Embryonic facial prominence (tissue), 1 donor: ENCODE measurements around the gene SEMA3D.

ENCODE experiments used
- DNase-seq: peaks from one replicate; pipeline ENCODE4 v3.0.0-alpha.2; 2016; ENCODE audit errors: extremely low spot score

The SEMA3D gene

GRCh38 chr7:85078181-85078580, 108.7 kb downstream of the SEMA3D start:
- DNase-seq: no peak

- no peak for DNase-seq
Observed at GRCh38 chr7:85075864-85076263, 111.0 kb downstream of the SEMA3D start.

GRCh38 chr7:85074992-85075391, 111.9 kb downstream of the SEMA3D start:
- no peak for DNase-seq

GRCh38 chr7:85074016-85074415, 112.8 kb downstream of the SEMA3D start:
- DNase-seq: no peak

- no peak for DNase-seq
Observed at GRCh38 chr7:85070967-85071628, 115.8 kb downstream of the SEMA3D start.

GRCh38 chr7:85068799-85069198, 118.1 kb downstream of the SEMA3D start:
- DNase-seq: no peak

GRCh38 chr7:85067371-85067770, 119.5 kb downstream of the SEMA3D start:
- no peak for DNase-seq

GRCh38 chr7:85065888-85066485, 120.9 kb downstream of the SEMA3D start:
- DNase-seq: no peak

GRCh38 chr7:85065306-85065705, 121.5 kb downstream of the SEMA3D start:
- no peak for DNase-seq

GRCh38 chr7:85062651-85063050, 124.2 kb downstream of the SEMA3D start:
- no peak for DNase-seq

GRCh38 chr7:85061456-85061855, 125.4 kb downstream of the SEMA3D start:
- no peak for DNase-seq

- no peak for DNase-seq
Observed at GRCh38 chr7:85060696-85061095, 126.2 kb downstream of the SEMA3D start.

- DNase-seq: no peak
Observed at GRCh38 chr7:85055906-85056305, 130.9 kb downstream of the SEMA3D start.

GRCh38 chr7:85055196-85055595, 131.7 kb downstream of the SEMA3D start:
- no peak for DNase-seq

- DNase-seq: no peak
Observed at GRCh38 chr7:85054306-85054705, 132.6 kb downstream of the SEMA3D start.

- no peak for DNase-seq
Observed at GRCh38 chr7:85052894-85053293, 134.0 kb downstream of the SEMA3D start.

GRCh38 chr7:85052056-85052737, 134.7 kb downstream of the SEMA3D start:
- DNase-seq: no peak

GRCh38 chr7:85046534-85046933, 140.3 kb downstream of the SEMA3D start:
- no peak for DNase-seq

GRCh38 chr7:85041605-85042216, 145.1 kb downstream of the SEMA3D start:
- peak; percentile 50 for DNase-seq

GRCh38 chr7:85039196-85039923, 147.5 kb downstream of the SEMA3D start:
- no peak for DNase-seq

GRCh38 chr7:85038466-85038865, 148.4 kb downstream of the SEMA3D start:
- DNase-seq: no peak

- DNase-seq: no peak
Observed at GRCh38 chr7:85033263-85033662, 153.6 kb downstream of the SEMA3D start.
